K562 (cell line): ENCODE data around the gene SLC12A1. TPM values are rescaled to one million over a fixed set of nuclear protein-coding genes. Genes with fewer than 3 reads are reported as not detected.

Source experiments
- CAMTA2 ChIP-seq: fragments of 250-450 bp; sonication (Bioruptor Pico); conservative IDR thresholded peaks from 2 replicates; pipeline ENCODE4 v1.5.1; 2022
- COPS2 ChIP-seq: fragments of 450-650 bp; conservative IDR thresholded peaks from 2 replicates; pipeline ENCODE4 v1.6.1; 2016; ENCODE audit warnings: mild to moderate bottlenecking, moderate library complexity
- FOXP1 ChIP-seq: sonication (generic); formaldehyde crosslinking; IDR thresholded peaks from 2 replicates; pipeline ENCODE4 v1.8.0; 2022; ENCODE audit warnings: mild to moderate bottlenecking, missing genetic modification reagents
- HBP1 ChIP-seq: fragments of 450-650 bp; formaldehyde crosslinking; IDR thresholded peaks from 2 replicates; pipeline ENCODE4 v1.4.0; 2022; ENCODE audit warnings: missing genetic modification characterization
- KLF13 ChIP-seq: fragments of 450-650 bp; IDR thresholded peaks from 2 replicates; pipeline ENCODE4 v1.6.1; 2016; ENCODE audit warnings: missing genetic modification characterization, low read depth, mild to moderate bottlenecking, missing compliant biosample characterization, moderate library complexity, borderline replicate concordance
- MAFK ChIP-seq: IDR thresholded peaks from 2 replicates; pipeline ENCODE4 v1.6.1; 2011; ENCODE audit warnings: low read length, improper control_type of control experiment
- PPARD ChIP-seq: fragments of 250-450 bp; sonication (Bioruptor Pico); IDR thresholded peaks from 2 replicates; pipeline ENCODE4 v1.8.0; 2022; ENCODE audit warnings: inconsistent platforms, mild to moderate bottlenecking, moderate library complexity
- REST ChIP-seq, 2 experiments: fragments of 450-650 bp; formaldehyde crosslinking in 1 of 2; IDR thresholded peaks; 2 replicates each; pipeline versions ENCODE4 v1.4.0 to v1.6.1; 2014 to 2020; ENCODE audit warnings: mild to moderate bottlenecking in 2 of 2, borderline replicate concordance in 1 of 2, low read depth in 1 of 2
- STAG1 ChIP-seq: sonication (generic); formaldehyde crosslinking; IDR thresholded peaks from 2 replicates; pipeline ENCODE4 v1.5.0; 2020; ENCODE audit warnings: missing genetic modification reagents, borderline replicate concordance
- TAF15 ChIP-seq: fragments of 200-400 bp; formaldehyde crosslinking; IDR thresholded peaks from 2 replicates; pipeline ENCODE4 v1.6.1; 2017; ENCODE audit warnings: mild to moderate bottlenecking, low read depth, low read length, moderate library complexity
- TFAM ChIP-seq: fragments of 250-450 bp; sonication (Bioruptor Pico); conservative IDR thresholded peaks from 2 replicates; pipeline ENCODE4 v1.5.0; 2021; ENCODE audit warnings: mild to moderate bottlenecking, moderate library complexity
- ZC3H11A ChIP-seq: IDR thresholded peaks from 2 replicates; pipeline ENCODE4 v1.6.1; 2012; ENCODE audit warnings: low read depth, low read length, improper control_type of control experiment
- ZNF224 ChIP-seq: sonication (generic); formaldehyde crosslinking; IDR thresholded peaks from 2 replicates; pipeline ENCODE4 v1.8.0; 2022; ENCODE audit warnings: mild to moderate bottlenecking, missing genetic modification reagents
- ZNF436 ChIP-seq: fragments of 250-450, 450-650 bp; sonication (Bioruptor Pico); formaldehyde crosslinking; IDR thresholded peaks from 2 replicates; pipeline ENCODE4 v1.7.0; 2020; ENCODE audit warnings: mild to moderate bottlenecking
- polyA plus RNA-seq, 8 experiments: library from polyadenylated mRNA; depleted of rRNA in 4 of 8; stranded (reverse) in 5 of 8; unstranded in 3 of 8; fragments of >200 nt; fragmentation: Nextera tagmentation in 2 of 8; fragmentation: Illumina TruSeq in 1 of 8; extraction: Ambion mirVana in 2 of 8; extraction: Trizol in 1 of 8; gene quantifications; 2 replicates each; pipeline versions ENCODE4 v1.2.1 to v1.2.3, GENCODE V29; 2011 to 2014; ENCODE audit warnings: inconsistent platforms in 1 of 8, missing spikeins in 1 of 8
- total RNA-seq, 7 experiments: library from RNA; depleted of rRNA in 6 of 7; stranded (reverse); fragments of >200 nt in 6 of 7; fragmentation: Illumina TruSeq in 2 of 7; extraction: Trizol in 2 of 7; gene quantifications; 2 replicates each; pipeline versions ENCODE4 v1.2.1 to v1.2.3, GENCODE V29; 2011 to 2021; ENCODE audit warnings: low replicate concordance in 1 of 7
- TF ChIP-seq, protein P1 (sequence below): sonication (generic); formaldehyde crosslinking; IDR thresholded peaks from 2 replicates; pipeline ENCODE4 v1.5.0; 2020; ENCODE audit warnings: missing genetic modification reagents

Gene SLC12A1
- total and polyA plus RNA-seq, 9 of the 15 experiments (the other 6 are each of a cell fraction or from before 2014, with no cell fraction given): not detected

- TF ChIP-seq REST (IDR thresholded peaks at IDR 0.05; ENCODE audit: borderline replicate concordance): peak; percentile 99
- peak; percentile 96 for TF ChIP-seq REST (CRISPR knock-in tag; IDR thresholded peaks at IDR 0.05; ENCODE audit: low read depth)
- no peak for TF ChIP-seq ZC3H11A
- TF ChIP-seq HBP1 (CRISPR knock-in tag): no peak
- TF ChIP-seq FOXP1 (CRISPR knock-in tag): peak; percentile 62; the same call in 1 of the 2 replicates
- TF ChIP-seq CAMTA2 (CRISPR knock-in tag): no peak
- no peak for TF ChIP-seq TFAM
- TF ChIP-seq PPARD (CRISPR knock-in tag): no peak
- TF ChIP-seq, protein P1, sequence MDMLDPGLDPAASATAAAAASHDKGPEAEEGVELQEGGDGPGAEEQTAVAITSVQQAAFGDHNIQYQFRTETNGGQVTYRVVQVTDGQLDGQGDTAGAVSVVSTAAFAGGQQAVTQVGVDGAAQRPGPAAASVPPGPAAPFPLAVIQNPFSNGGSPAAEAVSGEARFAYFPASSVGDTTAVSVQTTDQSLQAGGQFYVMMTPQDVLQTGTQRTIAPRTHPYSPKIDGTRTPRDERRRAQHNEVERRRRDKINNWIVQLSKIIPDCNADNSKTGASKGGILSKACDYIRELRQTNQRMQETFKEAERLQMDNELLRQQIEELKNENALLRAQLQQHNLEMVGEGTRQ (CRISPR knock-in tag): no peak
- TF ChIP-seq STAG1 (CRISPR knock-in tag): no peak; the same call in 1 of the 2 replicates
- no peak for TF ChIP-seq ZNF436 (CRISPR knock-in tag)
- no peak for TF ChIP-seq COPS2
- TF ChIP-seq ZNF224 (CRISPR knock-in tag): no peak
- TF ChIP-seq MAFK: no peak
- no peak for TF ChIP-seq TAF15
- TF ChIP-seq KLF13: peak; percentile 80; the same call in 1 of the 2 replicates
Measured at GRCh38 chr15:48330855-48331795, 125.0 kb downstream of the SLC12A1 start, which contains the start of gene DUT (continued).
